Muscle of arm (tissue), 12 donors: ENCODE results near the gene SUV39H1. TPM values are rescaled to one million over a fixed set of nuclear protein-coding genes. Genes with fewer than 3 reads are reported as not detected.

Experiments
- polyA plus RNA-seq, 12 donors: library from polyadenylated mRNA; unstranded; fragments of 120-200 nt; gene quantifications; one replicate each; pipeline ENCODE4 v1.2.1, GENCODE V29; 2013; ENCODE audit not compliant: insufficient read length in 12 of 12

The SUV39H1 gene
- polyA plus RNA-seq, 12 donors = 3.0 to 21.7 (median 3.9) TPM; not detected in 1

Other genes with a start within 250 kb of the SUV39H1 start
- gene SLC38A5, start 226.5 kb upstream of the SUV39H1 start, polyA plus RNA-seq = 10 to 100 TPM in 2 of 12 donors, 1 to 10 TPM in 9, not detected in 1; 3.6 to 30.2 (median 7.7) TPM
- gene FTSJ1, start 220.5 kb upstream of the SUV39H1 start, polyA plus RNA-seq = 10 to 100 TPM in 11 of 12 donors, not detected in 1; 19.4 to 37.3 (median 25.8) TPM
- 10 to 100 TPM in 1 of 12 donors, 1 to 10 TPM in 10, not detected in 1; 2.5 to 12.9 (median 4.0) TPM for gene PORCN, start 187.7 kb upstream of the SUV39H1 start, polyA plus RNA-seq
- 10 to 100 TPM in 11 of 12 donors, not detected in 1; 13.1 to 34.0 (median 17.4) TPM for gene EBP, start 174.9 kb upstream of the SUV39H1 start, polyA plus RNA-seq
- 10 to 100 TPM in 1 of 12 donors, 1 to 10 TPM in 10, not detected in 1; 5.8 to 11.3 (median 8.0) TPM for gene TBC1D25, start 157.0 kb upstream of the SUV39H1 start, polyA plus RNA-seq
- 100 to 1,000 TPM; 275 to 787 (median 338) TPM for gene RBM3, start 122.2 kb upstream of the SUV39H1 start, polyA plus RNA-seq
- 100 to 1,000 TPM in 2 of 12 donors, 10 to 100 TPM in 9, not detected in 1; 77.4 to 117 (median 87.8) TPM for gene WDR13, start 99.2 kb upstream of the SUV39H1 start, polyA plus RNA-seq
- 10 to 100 TPM in 2 of 12 donors, 1 to 10 TPM in 9, not detected in 1; 2.5 to 21.9 (median 3.3) TPM for gene WAS, start 12.9 kb upstream of the SUV39H1 start, polyA plus RNA-seq
- under 1 TPM in 1 of 12 donors, not detected in 11; 0.29 TPM for gene GLOD5, start 65.0 kb downstream of the SUV39H1 start, polyA plus RNA-seq
- gene GATA1, start 89.9 kb downstream of the SUV39H1 start, polyA plus RNA-seq = 1 to 10 TPM in 2 of 12 donors, under 1 TPM in 8, not detected in 2; 0.37 to 1.4 (median 0.51) TPM
- 100 to 1,000 TPM in 5 of 12 donors, 10 to 100 TPM in 6, not detected in 1; 81.3 to 151 (median 95.2) TPM for gene HDAC6, start 105.3 kb downstream of the SUV39H1 start, polyA plus RNA-seq
- under 1 TPM in 1 of 12 donors, not detected in 11; 0.13 TPM for gene ERAS, start 129.8 kb downstream of the SUV39H1 start, polyA plus RNA-seq
- gene PCSK1N, start 138.9 kb downstream of the SUV39H1 start, polyA plus RNA-seq = 10 to 100 TPM in 1 of 12 donors, under 1 TPM in 3, not detected in 8; 0.32 to 22.5 (median 0.41) TPM
- gene TIMM17B, start 201.0 kb downstream of the SUV39H1 start, polyA plus RNA-seq = 10 to 100 TPM in 11 of 12 donors, not detected in 1; 23.6 to 44.3 (median 28.5) TPM
- 10 to 100 TPM in 11 of 12 donors, not detected in 1; 46.3 to 96.3 (median 58.6) TPM for gene PQBP1, start 201.2 kb downstream of the SUV39H1 start, polyA plus RNA-seq
- gene SLC35A2, start 214.9 kb downstream of the SUV39H1 start, polyA plus RNA-seq = 10 to 100 TPM in 11 of 12 donors, not detected in 1; 14.8 to 19.8 (median 16.5) TPM
- gene PIM2, start 222.3 kb downstream of the SUV39H1 start, polyA plus RNA-seq = 1 to 10 TPM in 10 of 12 donors, not detected in 2; 1.1 to 4.5 (median 1.7) TPM